ENCODE measurements around the gene ACAT1.

DNA sequence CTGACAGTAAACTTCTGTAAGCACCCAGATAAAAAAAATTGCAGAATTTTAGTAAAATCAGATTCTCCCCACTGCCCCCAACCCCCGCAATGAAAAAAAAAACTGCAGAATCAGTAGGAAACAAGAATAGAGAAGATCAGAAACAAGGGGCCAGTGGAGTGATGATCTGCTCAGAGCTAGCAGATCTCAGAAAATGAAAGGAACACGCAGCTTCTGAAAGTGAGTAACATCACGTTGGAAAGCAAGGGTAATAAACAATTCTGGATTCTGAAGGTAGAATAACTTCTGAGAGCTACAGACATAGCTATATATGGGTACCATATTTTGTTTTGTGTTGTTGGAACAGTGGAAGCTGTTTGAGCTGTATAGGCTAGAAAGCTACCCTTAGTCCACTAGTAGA is 23.2 kb downstream of the ACAT1 start:
- TF ChIP-seq POLR2A (IDR thresholded peaks at IDR 0.05; ENCODE audit: low read length): no peak
- TF ChIP-seq GATA1 (IDR thresholded peaks at IDR 0.05; ENCODE audit: low read depth, low read length): no peak

All from erythroblast (primary cell).